GM12892 (cell line): ENCODE measurements around the gene MOK.
A peak's percentile ranks its signal among the peaks of the same experiment; 100 is the strongest.

Source experiments
- POLR2A ChIP-seq: IDR thresholded peaks from 2 replicates; pipeline ENCODE4 v1.6.1; 2011; ENCODE audit warnings: low read depth, low read length, control low read depth
- POLR2AphosphoS5 ChIP-seq: IDR thresholded peaks from 2 replicates; pipeline ENCODE4 v1.6.1; 2011; ENCODE audit warnings: low read depth, low read length, control low read depth

DNA sequence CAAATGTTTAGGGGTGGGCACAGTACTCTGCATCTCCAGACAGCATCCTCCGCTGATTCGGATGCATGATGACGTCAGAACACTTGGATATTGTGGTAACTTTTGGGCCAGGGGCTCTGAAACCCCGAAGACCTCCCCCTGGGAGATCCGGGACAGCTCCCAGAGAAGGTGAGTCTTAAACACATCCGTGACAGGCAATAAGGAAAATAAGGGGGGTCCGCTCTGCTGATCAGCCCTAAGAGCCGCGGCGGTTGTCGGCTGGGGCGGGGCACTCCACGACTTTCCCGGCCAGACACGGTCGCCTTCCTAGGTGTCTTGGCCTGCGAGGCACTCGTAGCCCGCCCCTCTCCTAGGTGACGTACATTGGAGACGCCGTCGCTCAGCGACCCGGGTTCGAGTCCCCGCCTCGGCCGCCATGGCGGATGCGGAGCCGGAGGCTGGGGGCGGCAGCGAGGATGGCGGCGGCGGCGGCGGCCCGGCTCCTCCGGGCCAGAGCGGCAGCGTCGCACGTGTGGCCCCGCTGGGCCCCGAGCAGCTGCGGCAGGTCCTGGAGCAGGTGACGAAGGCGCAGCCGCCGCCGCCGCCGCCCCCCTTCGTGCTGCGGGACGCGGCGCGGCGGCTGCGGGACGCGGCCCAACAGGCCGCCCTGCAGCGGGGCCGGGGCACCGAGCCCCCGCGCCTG, 14.5 kb upstream of the MOK start, which contains the start of gene ZNF839:
- TF ChIP-seq POLR2A (peak; percentile 30; the same call in 1 of the 2 replicates), POLR2AphosphoS5 (no peak)
